Measurements from ENCODE around the gene SNTB2. TPM values are rescaled to one million over a fixed set of nuclear protein-coding genes. Genes with fewer than 3 reads are reported as not detected.
"Not testable (repeated sequence)": the region's sequence is repeated elsewhere in the genome, so short reads cannot be mapped to it uniquely, and the experiment has no call there.

SNTB2 gene
- polyA plus RNA-seq, 1 of the 3 experiments (the other 2 are of a cell fraction): 13.0 TPM

- Histone ChIP-seq H3K79me2 (ENCODE audit: insufficient read depth) (peaks cover 69% of the 10 kb centered on the region), H3K36me3 (replicated peaks in 1 of 2; ENCODE audit: control insufficient read depth in 1 of 2, insufficient read depth in 2 of 2, low read length in 1 of 2) (peaks cover 64 to 70% of the 10 kb centered on the region in 2 experiments)
- H3K4me3 ChIP-seq (ENCODE audit: low read depth in 2 of 2, low read length in 1 of 2); H2AFZ ChIP-seq (ENCODE audit: low read depth); DNase-seq; H3K9me3 ChIP-seq; H3K9ac ChIP-seq; H4K20me1 ChIP-seq (ENCODE audit: insufficient read depth); H3K27me3 ChIP-seq (ENCODE audit: insufficient read depth); H3K27ac ChIP-seq (ENCODE audit: low read depth in 2 of 2, low read length in 1 of 2); POLR2A ChIA-PET; H3K9me2 ChIP-seq; H3F3A ChIP-seq (replicated peaks; ENCODE audit: insufficient read depth); H3K4me1 ChIP-seq (ENCODE audit: control insufficient read depth in 1 of 2, insufficient read depth in 2 of 2, low read depth in 1 of 2, low read length in 1 of 2); H3K4me2 ChIP-seq: not testable (repeated sequence)
- CTCF ChIA-PET: interaction anchor here (0.7 to 5.2 kb wide), 3 partner anchors 9 to 292 kb away, joined by 3 to 36 read pairs (median 4); no protein-coding TSS in a partner anchor
- 97% methylated on average over 7 of the region's 7 CpGs for WGBS (ENCODE audit: low lambda C conversion rate)
Measured at GRCh38 chr16:69139464-69139863, 47.5 kb upstream of the SNTB2 start.

GRCh38 chr16:69141014-69141413 is 46.0 kb upstream of the SNTB2 start:
- peak; percentile 37 for DNase-seq
- H2AFZ ChIP-seq (ENCODE audit: low read depth): no peak overlapping the region
- no peaks in the 10 kb centered on the region for H3K9me2 ChIP-seq
- H4K20me1 ChIP-seq (ENCODE audit: insufficient read depth): no peaks in the 10 kb centered on the region
- CTCF ChIA-PET: interaction anchor here (1.2 to 5.2 kb wide), 3 partner anchors 11 to 18 kb away, joined by 3 to 36 read pairs (median 3); no protein-coding TSS in a partner anchor
- H3K36me3 ChIP-seq (replicated peaks in 1 of 2; ENCODE audit: control insufficient read depth in 1 of 2, insufficient read depth in 2 of 2, low read length in 1 of 2): peaks cover 67 to 77% of the 10 kb centered on the region in 2 experiments
- POLR2A ChIA-PET: interaction anchor here (1.6 kb wide), 1 partner anchor 8 kb away, joined by 5 read pairs; the partner anchor contains the start of genes CHTF8 and UTP4
- peak overlapping the region in 1 of 2 experiments; percentile 48; a peak in 1 of 4 replicates for H3K27ac ChIP-seq (ENCODE audit: low read depth in 2 of 2, low read length in 1 of 2)
- no peaks in the 10 kb centered on the region for H3K27me3 ChIP-seq (ENCODE audit: insufficient read depth)
- no peak overlapping the region for H3K9ac ChIP-seq
- no peaks in the 10 kb centered on the region; a peak in 1 of 4 replicates for H3K4me1 ChIP-seq (ENCODE audit: control insufficient read depth in 1 of 2, insufficient read depth in 2 of 2, low read depth in 1 of 2, low read length in 1 of 2)
- H3K79me2 ChIP-seq (ENCODE audit: insufficient read depth): peaks cover 62% of the 10 kb centered on the region
- 82% methylated on average over 5 of the region's 5 CpGs for WGBS (ENCODE audit: low lambda C conversion rate)
- no peak overlapping the region for H3K4me2 ChIP-seq
- no peak for TF ChIP-seq POLR2AphosphoS5 (IDR thresholded peaks at IDR 0.05; ENCODE audit: low read depth, low read length)
- peak; percentile 51; the same call in 1 of the 2 replicates for TF ChIP-seq GATA2 (CRISPR knock-in tag; IDR thresholded peaks at IDR 0.05)
- no peaks in the 10 kb centered on the region for H3K9me3 ChIP-seq
- H3F3A ChIP-seq (replicated peaks; ENCODE audit: insufficient read depth): peaks cover 7% of the 10 kb centered on the region
- H3K4me3 ChIP-seq (ENCODE audit: low read depth in 2 of 2, low read length in 1 of 2): no peak overlapping the region

- peaks cover 62 to 73% of the 10 kb centered on the region in 2 experiments for H3K36me3 ChIP-seq (replicated peaks in 1 of 2; ENCODE audit: control insufficient read depth in 1 of 2, insufficient read depth in 2 of 2, low read length in 1 of 2)
- peaks cover 53% of the 10 kb centered on the region; the same call in 1 of the 2 replicates for H3K79me2 ChIP-seq (ENCODE audit: insufficient read depth)
- no peak overlapping the region for H2AFZ ChIP-seq (ENCODE audit: low read depth)
- H3K9me3 ChIP-seq: no peaks in the 10 kb centered on the region
- H3K4me1 ChIP-seq (ENCODE audit: control insufficient read depth in 1 of 2, insufficient read depth in 2 of 2, low read depth in 1 of 2, low read length in 1 of 2): no peaks in the 10 kb centered on the region; a peak in 1 of 4 replicates
- no peak overlapping the region for H3K9ac ChIP-seq
- POLR2A ChIA-PET: interaction anchor here (1.6 kb wide), 1 partner anchor 9 kb away, joined by 5 read pairs; the partner anchor contains the start of genes CHTF8 and UTP4
- CTCF ChIA-PET: interaction anchor here (1.2 to 5.2 kb wide), 3 partner anchors 10 to 143 kb away, joined by 3 to 36 read pairs (median 3); no protein-coding TSS in a partner anchor
- no peak for DNase-seq
- no peak overlapping the region for H3K27ac ChIP-seq (ENCODE audit: low read depth in 2 of 2, low read length in 1 of 2)
- no peak for TF ChIP-seq RCOR1 (IDR thresholded peaks at IDR 0.05; ENCODE audit: low read length)
- no peak for TF ChIP-seq ELF1 (IDR thresholded peaks at IDR 0.05)
- TF ChIP-seq, protein P1, sequence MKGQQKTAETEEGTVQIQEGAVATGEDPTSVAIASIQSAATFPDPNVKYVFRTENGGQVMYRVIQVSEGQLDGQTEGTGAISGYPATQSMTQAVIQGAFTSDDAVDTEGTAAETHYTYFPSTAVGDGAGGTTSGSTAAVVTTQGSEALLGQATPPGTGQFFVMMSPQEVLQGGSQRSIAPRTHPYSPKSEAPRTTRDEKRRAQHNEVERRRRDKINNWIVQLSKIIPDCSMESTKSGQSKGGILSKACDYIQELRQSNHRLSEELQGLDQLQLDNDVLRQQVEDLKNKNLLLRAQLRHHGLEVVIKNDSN (IDR thresholded peaks at IDR 0.05; ENCODE audit: borderline replicate concordance, low read depth): no peak
- no peak for TF ChIP-seq TEAD4 (IDR thresholded peaks at IDR 0.05; ENCODE audit: borderline replicate concordance, insufficient read depth)
- no peak for TF ChIP-seq EP300 (IDR thresholded peaks at IDR 0.05; ENCODE audit: borderline replicate concordance in 1 of 2, low read depth in 1 of 2, low read length in 1 of 2)
- no peak for TF ChIP-seq TCF12 (IDR thresholded peaks at IDR 0.05)
- no peak for TF ChIP-seq FOXJ3 (CRISPR knock-in tag; IDR thresholded peaks at IDR 0.05)
- TF ChIP-seq CHD2 (IDR thresholded peaks at IDR 0.05; ENCODE audit: low read length, partially characterized antibody): no peak
- WGBS (ENCODE audit: low lambda C conversion rate): 94% methylated on average over 4 of the region's 4 CpGs
- H3K9me2 ChIP-seq: no peaks in the 10 kb centered on the region
- peaks cover 7% of the 10 kb centered on the region for H3F3A ChIP-seq (replicated peaks; ENCODE audit: insufficient read depth)
- no peaks in the 10 kb centered on the region for H3K27me3 ChIP-seq (ENCODE audit: insufficient read depth)
- H3K4me2 ChIP-seq: no peak overlapping the region
- no peaks in the 10 kb centered on the region for H4K20me1 ChIP-seq (ENCODE audit: insufficient read depth)
- H3K4me3 ChIP-seq (ENCODE audit: low read depth in 2 of 2, low read length in 1 of 2): no peak overlapping the region
Measured at GRCh38 chr16:69141936-69142335, 45.0 kb upstream of the SNTB2 start.

Data from SK-N-SH (cell line).